Stimulated activated memory B cell treated with anti-CD40 and anti-IgM and Interleukin-4, amounts not matched to agents 10 μg/mL and 1 μg/mL and 100 μg/mL, for 72 hours (primary cell): ENCODE measurements around the gene PLPPR1.
"Not testable (repeated sequence)": the region's sequence is repeated elsewhere in the genome, so short reads cannot be mapped to it uniquely, and the experiment has no call there.

Source experiments
- ATAC-seq: fragments of 150-1000 bp; cut with Tn5 transposase; 2 replicates; pipeline ENCODE4 v1.10.0; 2021
- H3K27ac Mint-ChIP-seq: one replicate; pipeline ENCODE4 v1.8.0; 2022; ENCODE audit warnings: mild to moderate bottlenecking, mixed read lengths
- H3K27me3 Mint-ChIP-seq: one replicate; pipeline ENCODE4 v1.8.0; 2022; ENCODE audit warnings: mixed read lengths
- H3K36me3 Mint-ChIP-seq: one replicate; pipeline ENCODE4 v1.8.0; 2022; ENCODE audit warnings: mixed read lengths
- H3K4me1 Mint-ChIP-seq: one replicate; pipeline ENCODE4 v1.8.0; 2022; ENCODE audit warnings: mixed read lengths
- H3K4me3 Mint-ChIP-seq: one replicate; pipeline ENCODE4 v1.8.0; 2022; ENCODE audit warnings: mild to moderate bottlenecking, moderate library complexity, mixed read lengths
- H3K9me3 Mint-ChIP-seq: one replicate; pipeline ENCODE4 v1.8.0; 2022; ENCODE audit warnings: mixed read lengths

The PLPPR1 gene

DNA sequence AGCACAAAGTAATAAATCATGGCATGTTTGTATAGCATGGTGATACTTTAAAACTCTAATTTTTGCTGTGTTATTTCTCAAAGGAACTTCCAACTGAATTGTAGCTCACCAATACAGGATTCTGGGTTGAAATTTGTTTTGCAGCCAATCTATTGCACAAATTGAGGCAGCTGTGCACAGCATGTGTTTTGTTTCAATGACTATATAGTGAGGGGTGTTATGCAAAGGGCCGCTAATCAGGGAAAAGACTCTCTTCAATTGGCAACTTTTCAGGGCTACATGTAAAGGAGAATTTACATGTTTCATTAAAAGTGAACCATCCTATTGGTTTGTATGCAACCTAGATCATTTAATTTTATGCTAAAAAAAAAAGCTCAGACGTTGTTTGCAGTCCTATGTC lies 44.6 kb downstream of the PLPPR1 start:
- ATAC-seq, result no peak
- no peaks in the 10 kb centered on the region for H3K36me3 Mint-ChIP-seq
- no peak overlapping the region for H3K27ac Mint-ChIP-seq
- H3K9me3 Mint-ChIP-seq, result no peaks in the 10 kb centered on the region
- no peaks in the 10 kb centered on the region for H3K4me1 Mint-ChIP-seq
- no peak overlapping the region for H3K4me3 Mint-ChIP-seq
- H3K27me3 Mint-ChIP-seq, result no peaks in the 10 kb centered on the region

DNA sequence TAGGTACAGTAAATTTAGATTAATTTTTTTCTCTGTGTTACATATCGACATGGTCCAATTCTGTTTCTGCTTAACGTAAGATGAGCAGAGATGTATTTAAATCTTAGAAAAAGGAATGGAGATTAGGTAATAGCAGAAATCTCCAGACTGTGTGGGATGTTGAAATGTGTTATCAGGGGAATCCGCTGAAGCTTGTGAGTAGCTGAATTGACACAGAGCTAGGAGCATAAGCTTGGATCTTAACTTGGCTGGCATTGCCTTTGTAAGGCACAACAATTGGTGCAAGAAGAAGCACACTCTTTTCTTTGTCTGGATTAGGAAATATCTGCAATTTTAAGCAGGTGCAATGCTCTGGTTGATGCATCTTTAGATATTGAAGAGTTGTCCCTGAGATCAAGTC lies 53.1 kb downstream of the PLPPR1 start:
- H3K4me3 Mint-ChIP-seq, result no peak overlapping the region
- no peaks in the 10 kb centered on the region for H3K4me1 Mint-ChIP-seq
- no peaks in the 10 kb centered on the region for H3K36me3 Mint-ChIP-seq
- no peak overlapping the region for H3K27ac Mint-ChIP-seq
- peaks cover 2% of the 10 kb centered on the region for H3K9me3 Mint-ChIP-seq
- no peak for ATAC-seq
- no peaks in the 10 kb centered on the region for H3K27me3 Mint-ChIP-seq

DNA sequence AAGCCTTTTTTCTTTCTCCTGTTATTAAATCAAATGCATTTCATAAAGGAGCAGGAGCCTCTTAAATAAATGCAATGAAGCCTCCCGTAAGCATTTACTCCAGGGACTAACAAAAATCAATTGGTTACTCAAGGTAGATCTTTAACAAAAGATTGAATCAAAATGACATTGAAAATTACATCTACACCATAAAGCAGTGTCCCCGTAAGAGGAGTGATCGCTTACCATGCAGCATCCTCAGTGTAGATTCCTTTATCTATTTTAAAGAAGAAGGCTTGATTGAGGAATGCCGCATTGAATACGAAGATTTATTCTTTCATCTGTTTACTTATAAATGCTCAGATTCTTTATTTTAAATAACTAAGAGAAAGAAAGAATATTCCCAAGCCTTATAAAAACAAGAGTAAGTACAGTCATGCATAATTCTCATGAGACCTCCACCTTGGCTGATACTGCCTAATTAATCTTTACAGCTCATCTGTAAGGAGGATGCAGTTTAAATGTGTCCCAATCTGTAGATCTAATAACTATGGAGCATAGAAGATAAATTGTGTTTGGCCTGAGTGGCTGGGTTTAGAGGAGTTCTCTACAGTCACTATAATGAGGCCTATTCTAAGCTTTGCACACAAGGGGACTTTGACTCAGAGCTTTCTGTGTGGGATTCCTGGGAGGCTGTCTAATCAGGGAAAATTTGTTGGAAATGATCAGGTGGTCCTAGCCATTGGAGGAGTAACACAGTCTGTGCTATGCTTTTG lies 55.1 kb downstream of the PLPPR1 start:
- Mint-ChIP-seq H3K4me3 (no peak overlapping the region), H3K27me3 (no peaks in the 10 kb centered on the region), H3K4me1 (no peaks in the 10 kb centered on the region), H3K9me3 (peaks cover 2% of the 10 kb centered on the region), H3K36me3 (no peaks in the 10 kb centered on the region), H3K27ac (no peak overlapping the region)
- ATAC-seq, result no peak

DNA sequence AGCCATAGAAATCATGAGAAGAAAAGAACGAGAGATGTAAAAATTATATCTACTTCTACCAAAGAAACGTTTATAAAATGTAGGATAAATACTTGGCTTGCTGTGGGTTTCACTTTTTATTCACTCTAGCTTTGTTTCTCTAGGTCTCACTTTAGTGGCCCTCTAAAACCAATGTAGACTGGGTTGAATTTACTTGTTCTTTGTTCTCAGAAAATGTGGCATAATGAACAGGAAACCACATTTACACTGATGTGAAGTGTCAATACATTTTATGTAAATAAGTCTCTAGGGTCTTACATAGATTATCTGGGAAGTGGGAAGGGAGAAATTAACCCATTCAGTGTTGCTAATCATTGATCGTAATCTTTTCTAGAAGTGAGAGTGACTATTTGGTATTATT lies 58.9 kb downstream of the PLPPR1 start:
- H3K4me3 Mint-ChIP-seq, result no peak overlapping the region
- H3K27ac Mint-ChIP-seq, result no peak overlapping the region
- H3K36me3 Mint-ChIP-seq, result no peaks in the 10 kb centered on the region
- H3K9me3 Mint-ChIP-seq, result peaks cover 4% of the 10 kb centered on the region
- H3K4me1 Mint-ChIP-seq, result no peaks in the 10 kb centered on the region
- H3K27me3 Mint-ChIP-seq, result no peaks in the 10 kb centered on the region
- no peak for ATAC-seq

DNA sequence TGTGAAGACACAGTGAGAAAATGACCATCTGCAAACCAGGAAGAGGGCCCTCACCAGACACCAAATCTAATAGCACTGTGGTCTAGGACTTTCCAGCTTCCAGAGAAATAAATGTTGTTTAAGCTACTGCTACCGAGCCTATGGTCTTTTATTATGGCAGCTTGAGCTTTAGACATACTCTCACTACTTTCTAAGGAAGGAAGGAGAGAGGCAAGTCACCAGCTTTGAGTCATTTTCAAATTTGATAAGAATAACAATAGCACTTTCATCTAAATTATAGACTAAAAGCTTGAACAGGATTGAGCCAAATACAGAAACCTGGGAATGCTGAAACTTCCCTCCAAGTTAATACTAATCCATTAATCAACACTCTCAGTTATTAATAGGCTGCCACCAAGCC lies 64.4 kb downstream of the PLPPR1 start:
- no peak for ATAC-seq
- H3K36me3 Mint-ChIP-seq, result no peaks in the 10 kb centered on the region
- H3K4me1 Mint-ChIP-seq, result no peaks in the 10 kb centered on the region
- peaks cover 4% of the 10 kb centered on the region for H3K9me3 Mint-ChIP-seq
- H3K27me3 Mint-ChIP-seq, result no peaks in the 10 kb centered on the region
- no peak overlapping the region for H3K27ac Mint-ChIP-seq
- H3K4me3 Mint-ChIP-seq, result no peak overlapping the region

DNA sequence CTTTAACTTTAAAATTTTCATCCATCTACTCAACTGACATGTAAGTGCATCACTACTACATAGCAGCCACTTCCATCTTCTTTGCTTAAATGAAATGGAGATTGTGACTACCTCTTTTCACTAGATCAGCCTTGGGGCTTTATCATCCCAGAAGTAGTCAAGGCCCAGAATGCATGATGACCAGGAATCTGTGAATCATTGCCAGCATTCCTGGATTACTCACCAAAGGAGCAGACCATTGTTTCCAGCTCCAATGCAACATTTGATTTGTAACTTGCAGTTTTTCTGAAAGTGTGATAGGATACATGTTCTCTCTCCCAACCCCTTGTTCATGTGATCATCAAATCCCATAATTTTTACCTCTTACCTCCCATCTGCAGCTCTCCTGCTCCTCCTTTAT lies 65.1 kb downstream of the PLPPR1 start:
- no peaks in the 10 kb centered on the region for H3K4me1 Mint-ChIP-seq
- H3K9me3 Mint-ChIP-seq, result peaks cover 9% of the 10 kb centered on the region
- no peak for ATAC-seq
- no peaks in the 10 kb centered on the region for H3K36me3 Mint-ChIP-seq
- no peaks in the 10 kb centered on the region for H3K27me3 Mint-ChIP-seq
- no peak overlapping the region for H3K4me3 Mint-ChIP-seq
- no peak overlapping the region for H3K27ac Mint-ChIP-seq

DNA sequence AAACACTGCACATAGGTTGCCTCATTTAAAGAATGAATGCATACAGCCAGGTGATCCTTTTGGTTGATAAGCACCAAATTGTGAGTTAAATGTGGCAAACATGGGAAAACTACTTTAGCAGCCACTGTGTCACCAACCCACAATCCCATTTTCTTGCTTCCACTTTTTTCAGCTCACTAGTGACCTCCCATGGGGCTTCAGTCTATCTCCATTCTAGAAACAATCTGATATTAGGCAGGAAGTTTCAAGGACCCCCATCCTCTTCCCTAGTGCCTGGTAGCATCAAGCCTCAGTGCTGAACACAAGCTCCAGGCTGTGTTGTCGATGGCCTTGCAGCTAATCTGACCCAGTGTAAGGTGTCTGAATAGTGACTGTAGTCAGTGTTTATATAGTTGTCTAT lies 66.2 kb downstream of the PLPPR1 start:
- Mint-ChIP-seq H3K27ac (no peak overlapping the region), H3K4me3 (no peak overlapping the region), H3K9me3 (peaks cover 9% of the 10 kb centered on the region), H3K36me3 (no peaks in the 10 kb centered on the region), H3K4me1 (no peaks in the 10 kb centered on the region), H3K27me3 (no peaks in the 10 kb centered on the region)
- ATAC-seq, result no peak

DNA sequence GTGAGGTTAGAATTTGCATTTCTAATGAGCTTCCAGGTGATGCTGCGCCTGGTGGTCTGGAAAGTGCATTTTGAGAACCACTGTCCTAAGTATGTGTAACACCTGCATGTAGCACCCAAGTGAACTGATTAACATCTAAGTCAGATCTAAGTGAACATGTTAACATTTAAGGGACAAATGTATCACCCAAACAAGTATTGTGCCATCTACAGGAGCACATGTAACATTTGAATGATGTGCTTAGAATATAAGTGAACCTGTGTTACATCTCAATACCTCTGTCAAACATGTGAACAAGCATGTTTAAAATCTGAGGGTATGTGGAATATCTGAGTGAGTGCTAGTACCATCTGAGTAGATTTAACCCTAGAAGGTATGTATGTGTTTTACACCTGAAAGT lies 68.7 kb downstream of the PLPPR1 start:
- Mint-ChIP-seq H3K4me1 (no peaks in the 10 kb centered on the region), H3K27me3 (no peaks in the 10 kb centered on the region), H3K9me3 (peaks cover 5% of the 10 kb centered on the region), H3K36me3 (no peaks in the 10 kb centered on the region), H3K4me3 (no peak overlapping the region), H3K27ac (no peak overlapping the region)
- ATAC-seq, result no peak

DNA sequence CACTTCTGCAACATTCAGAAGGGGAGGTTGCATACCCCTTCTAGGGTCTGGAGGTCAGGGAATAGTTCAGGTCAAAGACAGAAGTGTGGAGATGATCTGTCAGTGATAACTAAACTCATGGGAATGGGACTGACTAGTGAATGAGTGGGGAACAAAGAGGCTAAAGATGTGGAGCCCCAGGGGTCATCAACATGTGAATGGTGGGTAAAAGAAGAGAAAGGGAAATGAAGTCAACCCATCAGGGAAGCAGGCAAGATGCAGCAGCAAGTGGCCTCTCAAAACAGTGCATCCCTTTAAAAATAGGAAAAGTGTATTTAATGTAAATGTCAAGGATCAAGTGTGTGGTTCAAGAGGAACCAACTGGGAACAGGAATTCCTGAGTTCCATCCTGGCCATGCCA lies 69.9 kb downstream of the PLPPR1 start:
- Mint-ChIP-seq H3K4me1 (no peaks in the 10 kb centered on the region), H3K4me3 (no peak overlapping the region), H3K36me3 (no peaks in the 10 kb centered on the region), H3K27me3 (no peaks in the 10 kb centered on the region), H3K9me3 (peaks cover 5% of the 10 kb centered on the region), H3K27ac (no peak overlapping the region)
- no peak for ATAC-seq

DNA sequence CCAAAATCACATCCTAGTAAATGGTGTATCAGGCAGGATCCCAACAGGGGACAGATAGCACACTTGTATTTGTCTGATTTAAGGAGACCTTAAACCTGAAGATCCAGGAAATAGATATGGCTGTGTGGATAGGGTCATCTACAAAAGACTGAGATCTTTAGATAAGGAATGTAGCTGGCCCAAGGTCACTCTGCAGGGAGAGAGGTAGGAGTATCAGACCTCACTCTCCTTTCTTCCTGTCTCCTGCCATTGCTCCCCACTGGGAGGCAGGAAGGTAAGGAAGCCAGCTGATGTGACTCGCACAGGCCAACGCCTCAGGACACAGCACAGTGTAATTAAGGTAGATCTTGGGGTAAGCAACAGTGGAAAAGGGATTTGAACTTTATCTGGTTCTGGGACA lies 85.8 kb downstream of the PLPPR1 start:
- H3K36me3 Mint-ChIP-seq, result no peaks in the 10 kb centered on the region
- H3K27ac Mint-ChIP-seq, result no peak overlapping the region
- no peaks in the 10 kb centered on the region for H3K27me3 Mint-ChIP-seq
- no peak overlapping the region for H3K4me3 Mint-ChIP-seq
- no peaks in the 10 kb centered on the region for H3K9me3 Mint-ChIP-seq
- H3K4me1 Mint-ChIP-seq, result no peaks in the 10 kb centered on the region
- ATAC-seq, result no peak

DNA sequence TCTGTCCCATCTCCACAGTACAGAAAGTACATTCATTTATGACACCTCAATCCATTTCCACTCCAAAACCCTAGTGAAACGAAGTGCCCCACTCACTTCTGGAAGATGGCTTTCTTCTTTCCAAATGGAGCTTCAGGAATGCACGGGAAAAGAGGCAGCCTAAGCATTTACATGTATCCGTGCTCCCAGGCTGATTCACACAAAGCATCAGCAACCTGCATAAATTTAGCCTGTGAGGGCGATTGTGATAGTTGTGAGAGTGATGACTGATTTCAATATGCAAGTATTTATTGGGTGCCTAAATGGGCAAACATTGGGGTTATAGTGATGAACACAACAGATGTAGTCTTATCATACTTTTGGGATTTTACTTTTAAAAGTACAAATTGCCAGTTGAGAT lies 86.6 kb downstream of the PLPPR1 start:
- Mint-ChIP-seq H3K9me3 (no peaks in the 10 kb centered on the region), H3K4me3 (no peak overlapping the region), H3K27ac (no peak overlapping the region), H3K4me1 (no peaks in the 10 kb centered on the region), H3K36me3 (no peaks in the 10 kb centered on the region), H3K27me3 (no peaks in the 10 kb centered on the region)
- no peak for ATAC-seq

DNA sequence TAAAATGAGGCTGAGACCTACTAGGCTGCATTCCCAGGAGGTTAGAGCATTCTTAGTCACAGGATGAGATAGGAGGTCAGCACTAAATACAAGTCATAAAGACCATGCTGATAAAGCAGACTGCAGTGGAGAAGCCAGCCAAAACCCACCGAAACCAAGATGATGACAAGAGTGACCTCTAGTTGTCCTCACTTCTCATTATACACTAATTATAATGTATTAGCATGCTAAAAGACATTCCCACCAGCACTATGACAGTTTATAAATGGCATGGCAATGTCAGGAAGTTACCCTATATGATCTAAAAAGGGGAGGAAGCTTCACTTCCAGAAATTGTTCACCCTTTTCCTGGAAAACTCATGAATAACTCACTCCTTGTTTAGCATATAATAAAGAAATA lies 88.6 kb downstream of the PLPPR1 start:
- Mint-ChIP-seq H3K36me3 (no peaks in the 10 kb centered on the region), H3K4me3 (no peak overlapping the region), H3K9me3 (no peaks in the 10 kb centered on the region), H3K27ac (no peak overlapping the region), H3K4me1 (no peaks in the 10 kb centered on the region), H3K27me3 (no peaks in the 10 kb centered on the region)
- no peak for ATAC-seq

DNA sequence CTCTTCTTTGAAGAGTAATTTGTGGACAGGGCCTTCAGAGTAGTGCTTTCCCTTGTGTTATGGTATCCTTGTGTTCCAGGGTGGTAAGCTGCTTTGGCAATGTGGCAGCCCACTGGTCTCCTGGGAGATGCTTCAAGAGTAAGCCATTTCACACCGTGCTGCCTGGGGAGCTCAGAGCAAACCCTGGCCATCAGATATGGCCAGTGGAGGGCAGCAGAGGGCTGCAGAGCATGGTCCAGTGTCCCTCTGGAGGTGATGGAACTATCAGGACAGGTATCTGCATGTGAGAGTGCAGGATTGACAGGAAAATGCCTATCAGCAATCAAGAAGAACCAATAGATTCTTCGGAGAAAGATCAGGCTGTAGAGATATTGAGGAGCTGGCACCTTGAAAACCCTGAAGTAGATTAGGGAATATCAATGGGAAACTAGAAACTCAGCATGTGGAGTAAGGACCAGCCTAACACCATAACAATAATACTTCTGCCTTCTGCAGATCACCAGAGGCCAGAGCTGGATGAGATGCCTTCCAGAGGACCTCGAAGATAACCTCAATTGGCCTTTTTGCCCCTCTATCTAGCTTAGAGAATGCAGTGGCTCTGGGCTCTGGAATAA lies 90.8 kb downstream of the PLPPR1 start:
- Mint-ChIP-seq H3K9me3 (peaks cover 4% of the 10 kb centered on the region), H3K4me3 (no peak overlapping the region), H3K27me3 (no peaks in the 10 kb centered on the region), H3K36me3 (no peaks in the 10 kb centered on the region), H3K4me1 (no peaks in the 10 kb centered on the region), H3K27ac (no peak overlapping the region)
- ATAC-seq, result peak; percentile 56

DNA sequence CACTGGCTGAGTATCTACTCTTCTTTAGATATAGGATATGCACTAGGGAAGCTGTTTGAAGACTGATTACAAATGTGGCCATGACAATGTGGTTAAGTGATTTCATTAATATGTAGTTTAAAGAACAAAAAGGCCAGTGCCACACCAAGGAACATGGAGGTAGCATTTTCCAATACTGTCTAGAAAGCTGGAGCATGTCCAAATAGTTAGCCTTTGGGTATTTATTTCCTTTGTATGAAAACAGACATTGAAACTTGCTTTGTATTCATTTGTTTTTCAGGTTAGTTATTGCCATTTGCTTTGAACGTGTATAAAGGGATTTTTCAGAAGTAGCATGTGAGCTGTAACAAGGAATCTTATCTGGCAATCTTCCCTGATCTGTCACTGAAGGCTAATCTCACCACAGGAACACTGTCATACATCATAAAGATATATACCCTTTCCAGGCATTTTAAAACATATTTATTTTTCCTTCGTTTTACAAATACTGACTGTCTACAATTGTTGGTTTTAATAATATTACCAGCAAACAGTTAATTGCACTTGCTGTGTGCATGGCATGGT lies 93.4 kb downstream of the PLPPR1 start:
- Mint-ChIP-seq H3K27ac (no peak overlapping the region), H3K4me3 (no peak overlapping the region), H3K36me3 (no peaks in the 10 kb centered on the region), H3K9me3 (peaks cover 9% of the 10 kb centered on the region), H3K27me3 (no peaks in the 10 kb centered on the region), H3K4me1 (no peaks in the 10 kb centered on the region)
- no peak for ATAC-seq

DNA sequence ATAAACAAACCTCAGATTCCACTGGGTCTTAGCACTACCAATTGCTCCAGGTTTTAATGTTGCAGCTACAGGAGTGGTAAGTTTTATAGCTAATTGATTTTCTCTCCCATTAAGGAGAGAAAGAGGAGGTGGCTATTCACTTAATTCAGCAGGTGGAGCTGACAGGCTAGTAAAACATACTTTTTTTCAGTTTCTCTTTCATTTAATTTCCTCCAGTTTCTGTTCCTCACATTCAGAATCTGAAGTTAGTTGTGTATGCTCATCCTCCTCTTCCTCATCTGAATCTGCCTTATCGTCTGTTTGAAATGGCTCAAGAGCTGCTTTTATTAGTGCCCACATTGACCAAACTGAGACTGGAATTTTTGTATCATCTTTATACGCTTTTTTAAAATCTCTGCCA lies 98.0 kb downstream of the PLPPR1 start:
- Mint-ChIP-seq H3K27me3 (no peaks in the 10 kb centered on the region), H3K9me3 (peaks cover 16% of the 10 kb centered on the region), H3K36me3 (no peaks in the 10 kb centered on the region), H3K4me3 (no peak overlapping the region), H3K27ac (no peak overlapping the region), H3K4me1 (no peaks in the 10 kb centered on the region)
- ATAC-seq, result no peak

DNA sequence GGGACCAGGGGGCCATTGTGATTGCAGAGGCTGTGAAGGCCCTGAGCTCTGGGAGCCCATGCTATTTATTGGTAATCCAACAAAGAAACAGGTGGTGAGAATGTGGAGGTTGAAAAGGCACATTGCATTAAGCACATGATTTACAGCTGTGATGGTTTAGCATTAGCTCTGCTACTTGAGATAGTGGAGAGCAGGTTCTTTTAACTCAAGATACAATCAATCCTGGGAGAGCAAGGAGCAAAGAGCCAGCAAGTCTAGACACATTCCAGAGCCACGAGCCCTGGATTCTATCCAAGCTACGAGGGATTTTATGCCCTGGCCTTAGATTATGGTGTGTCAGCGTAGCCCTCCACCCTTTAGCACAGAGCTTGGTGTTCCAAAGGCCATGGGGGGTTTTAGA lies 98.8 kb downstream of the PLPPR1 start:
- H3K27me3 Mint-ChIP-seq, ATAC-seq, H3K27ac Mint-ChIP-seq, H3K4me1 Mint-ChIP-seq, H3K36me3 Mint-ChIP-seq, H3K4me3 Mint-ChIP-seq: not testable (repeated sequence)
- H3K9me3 Mint-ChIP-seq, result peaks cover 16% of the 10 kb centered on the region
